Cardiac fibroblast (primary cell): Measurements from ENCODE around the gene P2RX1.
"Not testable (repeated sequence)": the region's sequence is repeated elsewhere in the genome, so short reads cannot be mapped to it uniquely, and the experiment has no call there.

Experiments
- DNase-seq, 2 donors: peaks; one replicate each; pipeline versions ENCODE4 v3.0.0 to v3.0.0-alpha.2; 2010; ENCODE audit warnings: low read depth in 2 of 2
- H3K4me3 ChIP-seq, 2 donors: replicated peaks in 1 of 2; 1 replicate in 1 of 2; 2 replicates in 1 of 2; pipeline ENCODE4 v1.5.1; 2011; ENCODE audit warnings: low read depth in 2 of 2, low read length in 2 of 2, mild to moderate bottlenecking in 2 of 2, moderate library complexity in 1 of 2
- CTCF ChIP-seq: IDR thresholded peaks from one replicate; pipeline ENCODE4 v1.5.1; 2011; ENCODE audit warnings: low read depth, mild to moderate bottlenecking, low read length, inconsistent platforms

The P2RX1 gene

GRCh38 chr17:3861761-3862681, 54.2 kb downstream of the P2RX1 start:
- no peak for TF ChIP-seq CTCF
- DNase-seq = no peak
- H3K4me3 ChIP-seq = no peak overlapping the region

GRCh38 chr17:3860939-3861700, 55.1 kb downstream of the P2RX1 start:
- no peak overlapping the region for H3K4me3 ChIP-seq
- TF ChIP-seq CTCF = no peak
- DNase-seq = no peak

GRCh38 chr17:3859940-3860339, 56.3 kb downstream of the P2RX1 start:
- H3K4me3 ChIP-seq = no peak overlapping the region
- TF ChIP-seq CTCF = no peak
- no peak for DNase-seq

- H3K4me3 ChIP-seq = no peak overlapping the region
- TF ChIP-seq CTCF = no peak
- peak in 1 of 2 donors; percentile 20 for DNase-seq
Measured at GRCh38 chr17:3857261-3858105, 58.8 kb downstream of the P2RX1 start.

GRCh38 chr17:3854204-3854603, 62.1 kb downstream of the P2RX1 start:
- H3K4me3 ChIP-seq, DNase-seq: not testable (repeated sequence)

GRCh38 chr17:3852561-3852960, 63.7 kb downstream of the P2RX1 start:
- DNase-seq = peak; percentile 14 to 17
- no peak overlapping the region for H3K4me3 ChIP-seq
- no peak for TF ChIP-seq CTCF
